HAP-1 (cell line): ENCODE measurements around the gene GNB3.
"Not testable (repeated sequence)": the region's sequence is repeated elsewhere in the genome, so short reads cannot be mapped to it uniquely, and the experiment has no call there.

Experiments
- DNase-seq, 2 experiments: peaks; one replicate each; pipeline ENCODE4 v3.0.0-alpha.2; 2016 to 2020; ENCODE audit warnings: low spot score in 2 of 2
- H3K27me3 ChIP-seq: fragments of 250-450 bp; sonication (Bioruptor Pico); 2 replicates; pipeline ENCODE4 v1.5.1; 2020; ENCODE audit warnings: low read depth, mild to moderate bottlenecking, moderate library complexity
- H3K36me3 ChIP-seq: fragments of 250-450 bp; sonication (Bioruptor Pico); replicated peaks from 2 replicates; pipeline ENCODE4 v1.5.1; 2020; ENCODE audit warnings: mild to moderate bottlenecking
- H3K4me1 ChIP-seq: fragments of 250-450 bp; sonication (Bioruptor Pico); 2 replicates; pipeline ENCODE4 v1.5.1; 2020; ENCODE audit warnings: mild to moderate bottlenecking
- H3K4me3 ChIP-seq: fragments of 250-450 bp; sonication (Bioruptor Pico); 2 replicates; pipeline ENCODE4 v1.5.1; 2020; ENCODE audit warnings: mild to moderate bottlenecking, moderate library complexity
- H3K9me3 ChIP-seq: fragments of 250-450 bp; sonication (Bioruptor Pico); 2 replicates; pipeline ENCODE4 v1.5.1; 2020; ENCODE audit warnings: mild to moderate bottlenecking, moderate library complexity
- in situ Hi-C: fragments of 300-500 bp; cut with MboI; formaldehyde crosslinking; loops from 3 replicates; pipeline ENCODE4 v1.14.3; 2020; ENCODE audit warnings: low sequenced_read_pairs, inconsistent platforms, mixed read lengths

Gene GNB3

GRCh38 chr12:6851921-6852650 is 11.4 kb downstream of the GNB3 start, which contains the start of gene USP5:
Gene USP5 (plus strand): TSS chr12:6852150. CDS start chr12:6852180, 30 bp downstream.
- Histone ChIP-seq H3K36me3 (peaks cover 51% of the 10 kb centered on the region), H3K27me3 (no peaks in the 10 kb centered on the region), H3K9me3 (no peaks in the 10 kb centered on the region), H3K4me1 (peaks cover 15% of the 10 kb centered on the region), H3K4me3 (peak within 1 kb of the TSS; percentile 80)
- peak; percentile 99 for DNase-seq
- in situ Hi-C loops, result no loop called here

GRCh38 chr12:6852651-6853354 is 12.1 kb downstream of the GNB3 start:
- in situ Hi-C loops, result no loop called here
- Histone ChIP-seq H3K27me3 (no peaks in the 10 kb centered on the region), H3K36me3 (peaks cover 51% of the 10 kb centered on the region), H3K9me3 (no peaks in the 10 kb centered on the region), H3K4me1 (peaks cover 15% of the 10 kb centered on the region), H3K4me3 (peak overlapping the region; percentile 80)
- peak in 1 of 2 experiments; percentile 63 for DNase-seq

- Histone ChIP-seq H3K4me3 (peak overlapping the region; percentile 80; the same call in 1 of the 2 replicates), H3K27me3 (no peaks in the 10 kb centered on the region), H3K9me3 (no peaks in the 10 kb centered on the region), H3K4me1 (peaks cover 15% of the 10 kb centered on the region), H3K36me3 (peaks cover 51% of the 10 kb centered on the region)
- DNase-seq, result no peak
- in situ Hi-C loops, result no loop called here
Observed at GRCh38 chr12:6853626-6854025, 12.9 kb downstream of the GNB3 start.

GRCh38 chr12:6854036-6854435 is 13.3 kb downstream of the GNB3 start:
- Histone ChIP-seq H3K27me3 (no peaks in the 10 kb centered on the region), H3K9me3 (no peaks in the 10 kb centered on the region), H3K36me3 (peaks cover 51% of the 10 kb centered on the region), H3K4me3 (no peak overlapping the region), H3K4me1 (peaks cover 15% of the 10 kb centered on the region)
- no peak for DNase-seq
- in situ Hi-C loops, result no loop called here

- H3K4me1 ChIP-seq, result peaks cover 11% of the 10 kb centered on the region
- no peak overlapping the region for H3K4me3 ChIP-seq
- H3K27me3 ChIP-seq, result no peaks in the 10 kb centered on the region
- no peaks in the 10 kb centered on the region for H3K9me3 ChIP-seq
- no peak for DNase-seq
- in situ Hi-C loops, result no loop called here
- peaks cover 51% of the 10 kb centered on the region for H3K36me3 ChIP-seq
Observed at GRCh38 chr12:6855322-6855721, 14.6 kb downstream of the GNB3 start.

- in situ Hi-C loops, result no loop called here
- Histone ChIP-seq H3K9me3 (no peaks in the 10 kb centered on the region), H3K27me3 (no peaks in the 10 kb centered on the region), H3K36me3 (peaks cover 74% of the 10 kb centered on the region), H3K4me1 (no peaks in the 10 kb centered on the region), H3K4me3 (no peak overlapping the region)
- DNase-seq, result no peak
Observed at GRCh38 chr12:6858799-6859198, 18.1 kb downstream of the GNB3 start.

- Histone ChIP-seq H3K4me3 (no peak overlapping the region), H3K4me1 (no peaks in the 10 kb centered on the region), H3K9me3 (no peaks in the 10 kb centered on the region), H3K27me3 (no peaks in the 10 kb centered on the region), H3K36me3 (peaks cover 81% of the 10 kb centered on the region)
- DNase-seq, result no peak
- in situ Hi-C loops, result no loop called here
Observed at GRCh38 chr12:6860116-6860515, 19.4 kb downstream of the GNB3 start.

GRCh38 chr12:6860942-6861341 is 20.2 kb downstream of the GNB3 start:
- DNase-seq, result no peak
- H3K9me3 ChIP-seq, result no peaks in the 10 kb centered on the region
- in situ Hi-C loops, result no loop called here
- no peaks in the 10 kb centered on the region for H3K27me3 ChIP-seq
- H3K36me3 ChIP-seq, result peaks cover 83% of the 10 kb centered on the region
- no peak overlapping the region for H3K4me3 ChIP-seq
- H3K4me1 ChIP-seq, result no peaks in the 10 kb centered on the region

GRCh38 chr12:6861391-6861790 is 20.7 kb downstream of the GNB3 start:
- Histone ChIP-seq H3K4me1 (no peaks in the 10 kb centered on the region), H3K9me3 (no peaks in the 10 kb centered on the region), H3K36me3 (peaks cover 78% of the 10 kb centered on the region), H3K27me3 (no peaks in the 10 kb centered on the region), H3K4me3 (no peak overlapping the region)
- in situ Hi-C loops, result no loop called here
- no peak for DNase-seq

GRCh38 chr12:6863033-6863432 is 22.3 kb downstream of the GNB3 start:
- Histone ChIP-seq H3K4me3 (no peak overlapping the region), H3K27me3 (no peaks in the 10 kb centered on the region), H3K36me3 (peaks cover 73% of the 10 kb centered on the region), H3K9me3 (no peaks in the 10 kb centered on the region), H3K4me1 (peaks cover 4% of the 10 kb centered on the region; the same call in 1 of the 2 replicates)
- no peak for DNase-seq
- in situ Hi-C loops, result no loop called here

GRCh38 chr12:6863586-6864321 is 23.0 kb downstream of the GNB3 start:
- Histone ChIP-seq H3K36me3 (peaks cover 73% of the 10 kb centered on the region), H3K4me1 (peaks cover 4% of the 10 kb centered on the region; the same call in 1 of the 2 replicates), H3K27me3 (no peaks in the 10 kb centered on the region), H3K9me3 (no peaks in the 10 kb centered on the region), H3K4me3 (no peak overlapping the region)
- DNase-seq, result no peak
- in situ Hi-C loops, result no loop called here

- not testable (repeated sequence) for H3K4me3 ChIP-seq, H3K9me3 ChIP-seq, H3K27me3 ChIP-seq, DNase-seq
- in situ Hi-C loops, result loop anchor here (5.0 kb wide), 1 partner anchor 77 kb away; the partner anchor contains the start of genes C12orf57 and RNU7-1
- H3K36me3 ChIP-seq, result peaks cover 73% of the 10 kb centered on the region
- H3K4me1 ChIP-seq, result peaks cover 12% of the 10 kb centered on the region
Observed at GRCh38 chr12:6865307-6865706, 24.6 kb downstream of the GNB3 start.

- in situ Hi-C loops, result loop anchor here (5.0 kb wide), 1 partner anchor 76 kb away; the partner anchor contains the start of genes C12orf57 and RNU7-1
- H3K36me3 ChIP-seq, result peaks cover 73% of the 10 kb centered on the region
- no peaks in the 10 kb centered on the region for H3K27me3 ChIP-seq
- peaks cover 17% of the 10 kb centered on the region for H3K4me1 ChIP-seq
- peak in 1 of 2 experiments; percentile 29 for DNase-seq
- no peaks in the 10 kb centered on the region for H3K9me3 ChIP-seq
- peak overlapping the region; percentile 92 for H3K4me3 ChIP-seq
Observed at GRCh38 chr12:6866163-6866919, 25.6 kb downstream of the GNB3 start.
